GM18907 (cell line): Measurements from ENCODE around the gene IER5.

Experiments used
- ATAC-seq: cut with Tn5 transposase; IDR thresholded peaks from one replicate; pipeline ENCODE4 v1.9.1; 2021; ENCODE audit warnings: mild to moderate bottlenecking, moderate library complexity; ENCODE audit not compliant: unreplicated experiment

The IER5 gene

GRCh38 chr1:181076852-181077251, 11.6 kb upstream of the IER5 start:
- ATAC-seq = no peak

- no peak for ATAC-seq
Measured at GRCh38 chr1:181077576-181078242, 10.8 kb upstream of the IER5 start.

GRCh38 chr1:181079382-181079781, 9.1 kb upstream of the IER5 start:
- peak; percentile 36 for ATAC-seq

- no peak for ATAC-seq
Measured at GRCh38 chr1:181079920-181080319, 8.6 kb upstream of the IER5 start.

GRCh38 chr1:181080556-181080955, 7.9 kb upstream of the IER5 start:
- ATAC-seq = no peak

- ATAC-seq = no peak
Measured at GRCh38 chr1:181081395-181081794, 7.1 kb upstream of the IER5 start.

- peak; percentile 39 for ATAC-seq
Measured at GRCh38 chr1:181083842-181084605, 4.5 kb upstream of the IER5 start.

- ATAC-seq = no peak
Measured at GRCh38 chr1:181084606-181084969, 3.9 kb upstream of the IER5 start.

GRCh38 chr1:181086091-181086490, 2.4 kb upstream of the IER5 start:
- no peak for ATAC-seq

- no peak for ATAC-seq
Measured at GRCh38 chr1:181086926-181087325, 1.6 kb upstream of the IER5 start.

- no peak for ATAC-seq
Measured at GRCh38 chr1:181087400-181087901, 1.0 kb upstream of the IER5 start.

- ATAC-seq = peak; percentile 10
Measured at GRCh38 chr1:181089017-181089675, 646 bp downstream of the IER5 start.

- peak; percentile 41 for ATAC-seq
Measured at GRCh38 chr1:181089676-181090544, 1.4 kb downstream of the IER5 start.

GRCh38 chr1:181090641-181091126, 2.2 kb downstream of the IER5 start:
- no peak for ATAC-seq

- ATAC-seq = no peak
Measured at GRCh38 chr1:181091309-181092040, 3.0 kb downstream of the IER5 start.

GRCh38 chr1:181092056-181092455, 3.6 kb downstream of the IER5 start:
- ATAC-seq = no peak

GRCh38 chr1:181092883-181093458, 4.5 kb downstream of the IER5 start:
- no peak for ATAC-seq

GRCh38 chr1:181094416-181095212, 6.1 kb downstream of the IER5 start:
- no peak for ATAC-seq

- ATAC-seq = no peak
Measured at GRCh38 chr1:181095260-181095659, 6.8 kb downstream of the IER5 start.
